ENCODE results near the gene POLR2J.

Gene POLR2J

DNA sequence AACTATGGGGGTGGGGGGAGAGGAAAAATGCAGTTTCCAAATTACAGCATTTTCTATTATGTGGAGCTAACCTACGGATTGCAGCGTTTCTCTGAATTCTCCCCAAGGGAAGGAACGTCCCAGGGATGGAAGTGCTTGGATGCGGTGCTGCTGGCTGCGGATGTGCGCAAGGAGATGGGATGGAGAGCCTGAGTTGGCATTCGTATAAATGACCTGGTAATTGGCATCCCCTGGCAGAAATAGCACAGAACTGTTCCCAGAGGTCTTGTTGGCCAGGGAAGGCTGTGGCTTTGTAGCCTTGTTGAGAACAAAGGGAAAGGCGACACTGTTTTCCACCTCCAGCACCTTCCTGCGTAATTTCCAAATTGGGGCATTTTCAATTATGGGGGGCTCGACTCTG is 42.6 kb downstream of the POLR2J start:
- no peak for FAIRE-seq

DNA sequence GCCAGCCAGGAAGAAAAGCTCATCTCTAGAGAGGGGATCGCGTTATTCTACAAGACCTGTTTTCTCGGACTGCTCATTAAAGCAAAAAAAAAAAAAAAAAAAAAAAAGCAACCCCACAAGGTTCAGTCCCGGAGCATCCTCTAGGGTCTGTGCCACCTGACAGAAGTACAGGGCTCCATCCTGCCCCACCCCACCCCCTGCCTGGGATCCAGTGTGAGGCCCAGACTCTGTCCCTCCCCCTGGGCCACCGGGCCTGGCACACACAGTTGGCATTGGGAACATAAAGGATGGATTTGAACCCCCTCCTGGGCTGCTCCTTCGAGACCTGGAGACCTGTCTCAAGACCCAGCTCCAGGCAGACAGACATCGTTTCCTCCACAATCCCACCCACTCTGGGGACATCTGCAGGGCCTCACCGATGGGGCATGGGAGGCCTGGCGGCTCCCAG is 44.7 kb downstream of the POLR2J start:
- FAIRE-seq = no peak

DNA sequence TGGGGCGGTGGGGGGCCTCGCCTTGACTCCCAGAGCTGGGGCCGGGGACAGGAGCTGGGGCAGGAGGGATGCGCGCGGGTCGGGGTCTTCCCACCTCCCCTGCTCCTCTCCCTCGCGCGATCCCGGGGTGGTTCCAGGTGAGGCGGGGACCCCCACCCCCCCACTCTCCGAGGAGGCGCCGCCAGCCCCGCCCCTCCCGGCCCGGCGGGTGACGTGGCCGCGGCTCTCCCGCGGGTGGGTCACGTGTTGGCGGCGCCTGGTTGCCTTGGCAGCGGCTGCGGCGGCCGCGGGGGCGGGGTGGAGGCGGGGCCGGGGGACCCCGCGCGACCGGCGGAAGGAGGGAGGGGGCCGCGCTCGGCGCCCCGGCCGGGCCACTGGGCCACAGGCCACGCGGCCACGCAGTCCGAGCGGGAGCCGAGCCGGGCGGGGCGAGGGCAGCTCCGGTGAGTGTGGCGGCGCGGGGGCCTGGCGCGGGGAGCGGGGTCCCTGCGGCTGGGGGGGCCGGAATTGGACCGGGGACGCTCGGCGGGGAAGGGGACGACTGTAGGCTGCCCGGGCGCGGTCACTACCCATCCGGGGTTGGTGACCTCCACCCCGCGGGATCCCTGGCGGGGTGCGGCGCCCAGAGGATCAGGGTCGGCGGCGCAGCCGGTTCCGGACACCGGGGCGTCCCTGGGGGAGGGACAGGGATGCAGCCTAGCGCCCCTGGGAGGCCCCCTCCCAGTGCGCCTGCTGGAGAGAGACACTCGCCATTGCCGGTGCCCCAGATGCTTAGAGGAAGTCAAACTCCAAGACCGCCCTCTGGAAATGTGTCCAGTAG is 45.3 kb downstream of the POLR2J start, which contains the start of gene ORAI2:
ORAI2 (plus strand) TSS at position 357 of the 820 bp plus-strand sequence. CDS start 5,382 bp downstream, outside the sequence.
- no peak for FAIRE-seq

DNA sequence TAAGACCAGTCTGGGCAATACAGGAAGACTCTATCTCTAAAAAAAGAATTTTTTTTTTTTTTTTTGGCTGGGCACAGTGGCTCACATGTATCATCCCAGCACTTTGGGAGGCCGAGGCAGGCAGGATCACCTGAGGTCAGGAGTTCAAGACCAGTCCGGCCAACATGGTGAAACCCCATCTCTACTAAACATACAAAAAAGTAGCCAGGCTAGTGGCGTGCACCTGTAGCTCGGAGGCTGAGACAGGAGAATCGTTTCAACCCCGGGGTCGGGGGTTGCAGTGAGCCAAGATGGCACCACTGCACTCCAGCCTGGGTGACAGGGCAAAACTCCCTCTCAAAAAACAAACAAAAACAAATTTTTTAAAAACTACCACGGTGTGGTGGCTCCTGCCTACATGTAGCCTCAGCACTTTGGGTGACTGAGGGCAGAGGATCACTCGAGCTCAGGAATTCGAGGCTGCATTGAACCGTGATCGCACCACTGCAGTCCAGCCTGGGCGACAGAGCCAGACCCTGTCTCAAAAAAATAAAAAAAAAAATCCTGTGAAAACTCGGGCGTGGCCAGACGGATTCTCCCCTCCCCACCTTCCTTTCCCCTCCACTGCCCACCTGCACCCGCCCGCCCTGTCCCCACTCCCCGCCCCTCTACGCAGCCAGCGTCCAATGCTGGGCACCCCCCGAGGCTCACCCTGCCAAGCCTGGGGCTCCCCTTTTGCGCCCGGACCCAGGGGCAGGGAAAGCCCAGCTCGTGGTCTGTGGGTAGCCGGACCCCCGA is 46.1 kb downstream of the POLR2J start:
- no peak for FAIRE-seq

DNA sequence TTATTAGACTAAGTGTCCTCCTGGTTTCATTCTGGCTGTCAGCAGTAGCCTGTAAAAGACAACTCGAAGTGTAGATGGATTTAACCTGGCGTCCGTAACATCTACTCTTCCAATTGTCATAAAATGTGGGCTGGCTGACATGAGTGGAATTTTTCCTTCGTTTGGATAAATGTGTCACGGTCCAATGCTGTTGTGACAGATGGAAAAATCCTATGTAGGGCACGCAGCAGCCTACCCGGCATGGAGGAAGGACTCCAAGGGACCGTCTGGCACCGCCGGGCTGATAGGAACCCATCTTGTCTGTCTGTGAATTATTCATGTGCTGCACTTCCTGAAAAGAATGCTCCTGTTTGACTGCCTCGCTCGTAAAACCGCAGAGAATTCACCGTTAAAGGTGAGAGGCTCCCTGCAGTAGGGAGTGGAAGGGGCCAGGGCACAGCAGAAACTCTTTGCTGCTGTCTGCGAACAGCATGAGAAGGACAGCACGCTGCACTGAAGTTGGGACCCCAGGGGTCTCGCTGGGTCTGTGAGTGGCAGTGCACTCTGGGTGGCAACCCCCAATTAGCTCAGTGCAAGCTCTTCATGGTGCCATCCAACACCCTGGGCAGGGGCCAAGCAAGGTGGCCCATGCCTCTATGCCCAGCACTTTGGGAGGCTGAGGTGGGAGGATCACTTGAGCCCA is 47.0 kb downstream of the POLR2J start:
- no peak for FAIRE-seq

DNA sequence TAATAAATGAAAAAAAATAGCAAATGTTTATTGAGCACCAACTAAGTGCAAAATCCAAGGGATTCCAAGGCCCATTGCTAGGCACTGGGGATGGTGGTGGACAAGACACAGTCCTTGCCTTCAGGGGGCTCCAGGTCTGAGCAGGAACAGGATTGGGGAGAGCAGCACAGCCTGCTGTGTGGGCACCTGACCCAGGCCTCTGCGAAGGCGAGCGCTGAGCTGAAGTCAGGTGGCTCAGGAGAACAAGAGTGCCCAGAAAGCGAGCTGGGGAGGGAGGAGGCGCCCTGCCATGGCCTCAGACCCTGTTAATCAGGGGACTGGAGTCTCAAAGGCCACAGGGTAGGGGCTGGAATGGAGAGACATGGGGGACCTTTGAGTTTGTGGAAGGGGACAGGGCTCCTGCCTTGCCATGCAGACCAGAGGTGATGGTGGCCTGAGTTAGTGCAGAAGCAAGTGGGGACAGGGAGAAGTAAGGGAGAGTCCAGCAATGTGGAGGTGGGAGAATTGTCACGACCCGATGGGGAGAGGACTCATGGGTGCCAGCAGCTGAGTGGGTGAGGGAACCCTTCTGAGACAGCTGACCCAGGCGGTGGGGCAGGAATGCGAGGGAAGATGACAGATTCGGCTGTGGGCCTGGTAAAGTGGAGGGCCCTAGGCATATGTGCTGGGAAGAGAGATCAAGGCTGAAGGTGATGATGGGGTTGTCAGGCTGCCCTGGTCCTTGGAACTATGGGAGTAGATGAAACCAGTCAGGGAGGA is 49.4 kb downstream of the POLR2J start:
- no peak for FAIRE-seq

DNA sequence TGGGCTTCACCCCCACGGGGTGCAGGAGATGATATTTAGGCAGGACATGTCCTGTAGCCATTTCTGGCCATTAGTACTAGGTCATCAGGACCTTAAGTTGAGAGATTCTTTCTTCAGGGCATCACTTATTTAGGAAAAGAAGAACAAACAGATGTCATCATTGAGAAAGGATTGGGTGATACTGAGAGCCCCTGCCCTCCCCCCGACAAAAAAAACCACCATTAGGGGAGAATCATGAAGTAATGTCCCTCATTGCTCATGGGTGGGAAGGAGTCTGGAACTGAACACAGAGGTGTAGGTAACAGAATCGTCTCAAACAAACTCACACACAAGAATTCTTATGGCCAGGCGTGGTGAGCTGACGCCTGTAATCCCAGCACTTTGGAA is 51.7 kb downstream of the POLR2J start:
- no peak for FAIRE-seq

DNA sequence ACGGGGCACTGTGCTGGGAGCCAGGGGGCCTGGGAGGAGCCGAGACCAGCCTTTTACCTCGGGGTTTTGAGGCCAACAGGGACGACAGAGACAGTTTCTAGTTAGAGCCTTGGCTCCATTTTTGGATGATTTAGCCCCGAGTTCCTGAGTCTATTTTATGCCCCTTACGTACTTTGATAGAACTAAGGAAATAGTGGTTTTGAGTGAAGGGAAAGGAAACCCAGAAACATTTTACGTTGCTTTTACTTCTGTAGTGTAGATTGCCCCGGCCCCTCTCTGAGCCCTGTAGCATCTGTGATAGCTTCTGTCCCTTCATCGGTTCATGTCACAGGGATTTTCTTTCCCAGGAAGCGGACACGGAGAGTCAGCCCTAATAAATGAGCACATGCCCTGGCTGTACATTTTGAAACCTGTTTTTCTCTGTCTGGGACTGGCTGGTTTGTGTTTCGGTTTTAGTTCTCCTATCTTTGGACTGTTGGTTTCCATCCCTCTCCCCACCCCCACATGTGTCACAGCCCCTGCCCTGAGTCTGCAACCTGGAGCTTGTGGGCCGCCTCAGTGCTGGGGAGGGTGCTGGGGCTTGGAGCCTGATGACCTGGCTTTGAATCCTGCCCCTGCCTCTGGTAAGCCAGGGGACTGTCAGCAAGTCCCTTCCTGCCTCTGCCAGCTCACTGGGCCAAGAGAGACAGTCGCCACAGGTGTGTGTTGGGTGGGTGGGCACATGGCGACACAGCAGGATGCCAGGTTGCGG is 52.3 kb downstream of the POLR2J start:
- FAIRE-seq = no peak

DNA sequence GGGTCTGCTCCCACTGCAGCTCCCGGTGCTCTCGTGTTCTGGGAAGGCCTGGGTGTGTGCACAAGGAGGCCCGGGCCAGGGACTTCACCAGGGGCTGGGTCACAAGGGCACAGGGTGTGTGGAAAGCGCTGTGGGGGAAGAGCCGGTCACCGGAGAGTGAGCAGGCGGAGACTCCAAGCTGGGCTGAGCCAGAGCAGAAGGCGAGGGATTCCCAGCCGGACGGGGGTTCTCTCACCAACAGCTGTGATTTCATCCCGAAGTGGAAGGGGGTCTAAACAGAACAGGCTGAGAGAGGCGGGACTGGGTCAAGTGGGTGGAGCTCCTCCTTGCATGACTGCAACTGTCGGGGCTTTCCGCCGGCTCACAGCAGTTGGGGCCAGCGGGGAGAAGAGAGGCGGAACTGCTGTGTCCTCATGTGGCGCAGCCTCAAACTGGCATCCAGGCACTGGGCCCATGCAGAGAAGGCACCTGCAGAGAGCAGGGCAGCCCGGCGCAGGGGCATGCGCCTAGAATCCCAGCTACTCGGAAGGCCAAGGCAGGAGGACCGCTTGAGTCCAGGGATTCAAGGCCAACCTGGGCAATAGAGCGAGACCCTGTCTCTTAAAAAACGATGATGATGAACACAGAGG is 53.0 kb downstream of the POLR2J start:
- FAIRE-seq = no peak

DNA sequence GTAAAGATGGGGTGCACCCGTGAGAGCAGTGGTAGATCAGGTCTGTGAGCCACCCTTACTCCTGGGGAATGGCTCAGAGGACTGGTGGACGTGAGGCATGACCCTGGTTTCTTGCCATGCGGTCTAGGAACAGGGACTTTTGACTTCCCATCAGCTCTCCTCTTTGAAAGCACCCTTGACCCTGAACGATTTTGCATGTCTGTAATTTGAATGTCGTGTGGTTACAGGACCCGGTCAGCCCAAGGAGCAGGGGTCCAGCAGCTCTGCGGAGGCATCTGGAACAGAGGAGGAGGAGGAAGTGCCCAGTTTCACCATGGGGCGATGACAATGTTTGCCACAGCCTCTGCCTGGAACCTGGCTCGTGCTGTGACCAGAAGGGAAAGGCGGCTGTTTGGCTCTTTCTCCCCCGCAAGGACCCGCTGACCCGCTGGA is 53.9 kb downstream of the POLR2J start:
- FAIRE-seq = no peak

DNA sequence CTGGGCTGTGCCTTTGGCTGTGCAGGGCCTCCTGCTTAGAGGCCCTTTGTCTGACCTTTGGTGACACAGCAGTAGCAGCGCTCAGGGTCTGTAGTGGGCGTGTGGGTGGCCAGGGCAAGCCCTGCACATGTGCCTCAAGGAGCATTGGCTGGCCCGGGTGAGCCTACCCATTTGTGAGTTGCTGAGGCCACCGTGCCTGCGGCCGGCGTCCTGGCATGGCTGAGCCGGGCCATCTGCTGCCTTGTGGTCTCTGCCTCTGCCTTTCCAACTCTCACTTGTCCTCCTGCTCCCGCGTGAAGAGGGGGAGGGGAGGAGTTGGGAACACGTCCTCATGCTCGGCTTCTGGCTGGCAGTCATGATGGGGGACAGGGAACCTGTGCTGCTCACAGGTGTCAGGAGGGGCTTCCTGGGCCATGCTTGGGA is 54.6 kb downstream of the POLR2J start:
- no peak for FAIRE-seq

Measured in colon (tissue), 2 donors.